ENCODE data around the gene GNG7. TPM values are rescaled to one million over a fixed set of nuclear protein-coding genes. Genes with fewer than 3 reads are reported as not detected.

The GNG7 gene
- polyA plus RNA-seq, 4 donors, result 0.99 to 3.5 (median 2.6) TPM; not detected in 1

DNA sequence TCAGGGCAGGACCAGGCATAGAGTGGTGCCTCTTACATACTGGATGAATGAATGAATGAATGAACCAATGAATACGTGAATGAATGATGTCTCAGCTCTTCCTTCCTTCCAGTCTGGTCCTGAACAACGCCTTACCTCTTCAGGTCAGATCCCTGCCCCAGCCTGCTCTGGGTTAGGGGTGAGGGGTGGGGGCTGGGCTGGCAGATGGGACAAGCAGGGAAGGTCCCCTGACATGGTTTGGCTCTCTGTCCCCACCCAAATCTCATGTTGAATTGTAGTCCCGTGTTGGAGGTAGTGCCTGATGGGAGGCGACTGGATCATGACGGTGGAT lies 9.3 kb upstream of the GNG7 start:
- H3K36me3 ChIP-seq (ENCODE audit: control insufficient read depth in 3 of 3, insufficient read depth in 2 of 3, low read depth in 1 of 3, low read length in 3 of 3), result no peaks in the 10 kb centered on the region
- 75 to 77% (median 77%) methylated on average over 5 of the region's 5 CpGs for WGBS, 3 donors
- H3K4me1 ChIP-seq (ENCODE audit: control insufficient read depth in 3 of 3, insufficient read depth in 2 of 3, low read depth in 1 of 3, low read length in 2 of 3), result no peaks in the 10 kb centered on the region
- FAIRE-seq, result no peak
- no peak for DNase-seq
- no peak overlapping the region for H3K4me3 ChIP-seq (ENCODE audit: low read depth in 1 of 3, low read length in 3 of 3)
- H3K9me3 ChIP-seq (ENCODE audit: control insufficient read depth in 2 of 2, insufficient read depth in 1 of 2, low read depth in 1 of 2, low read length in 1 of 2), result peaks cover 0 to 17% of the 10 kb centered on the region in 2 donors
- H3K27me3 ChIP-seq (ENCODE audit: control insufficient read depth in 3 of 3, insufficient read depth in 3 of 3, low read length in 3 of 3), result peaks cover 0 to 8% (median 3%) of the 10 kb centered on the region in 3 donors
- H3K27ac ChIP-seq (ENCODE audit: low read depth in 1 of 3, low read length in 2 of 3), result no peak overlapping the region

GRCh38 chr19:2711172-2711874 lies 8.8 kb upstream of the GNG7 start:
- Histone ChIP-seq H3K27ac (ENCODE audit: low read depth in 1 of 3, low read length in 2 of 3) (no peak overlapping the region), H3K9me3 (ENCODE audit: control insufficient read depth in 2 of 2, insufficient read depth in 1 of 2, low read depth in 1 of 2, low read length in 1 of 2) (peaks cover 0 to 17% of the 10 kb centered on the region in 2 donors), H3K27me3 (ENCODE audit: control insufficient read depth in 3 of 3, insufficient read depth in 3 of 3, low read length in 3 of 3) (peaks cover 0 to 8% (median 3%) of the 10 kb centered on the region in 3 donors), H3K4me1 (ENCODE audit: control insufficient read depth in 3 of 3, insufficient read depth in 2 of 3, low read depth in 1 of 3, low read length in 2 of 3) (no peaks in the 10 kb centered on the region), H3K4me3 (ENCODE audit: low read depth in 1 of 3, low read length in 3 of 3) (no peak overlapping the region), H3K36me3 (ENCODE audit: control insufficient read depth in 3 of 3, insufficient read depth in 2 of 3, low read depth in 1 of 3, low read length in 3 of 3) (no peaks in the 10 kb centered on the region)
- WGBS, 3 donors, result 62 to 68% (median 67%) methylated on average over 17 of the region's 17 CpGs
- no peak for DNase-seq
- FAIRE-seq, result no peak

DNA sequence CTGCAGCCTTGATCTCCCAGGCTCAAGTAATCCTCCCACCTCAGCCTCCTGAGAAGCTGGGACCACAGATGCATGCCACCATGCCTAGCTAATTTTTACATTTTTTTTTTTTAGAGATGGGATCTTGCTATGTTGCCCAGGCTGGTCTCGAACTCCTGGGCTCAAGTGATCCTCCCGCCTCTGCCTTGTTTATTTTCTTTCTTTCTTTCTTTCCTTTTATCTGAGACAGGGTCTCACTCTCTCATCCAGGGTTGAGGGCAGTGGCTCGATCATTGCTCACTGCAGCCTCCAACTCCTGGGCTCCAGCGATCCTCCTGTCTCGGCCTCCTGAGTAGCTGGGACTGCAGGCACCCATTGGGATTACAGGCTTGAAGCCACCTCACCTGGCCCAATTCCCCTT lies 3.8 kb upstream of the GNG7 start:
- Histone ChIP-seq H3K27me3 (ENCODE audit: control insufficient read depth in 3 of 3, insufficient read depth in 3 of 3, low read length in 3 of 3) (peaks cover 0 to 24% (median 0%) of the 10 kb centered on the region in 3 donors), H3K4me1 (ENCODE audit: control insufficient read depth in 3 of 3, insufficient read depth in 2 of 3, low read depth in 1 of 3, low read length in 2 of 3) (peaks cover 0 to 2% (median 0%) of the 10 kb centered on the region in 3 donors), H3K4me3 (ENCODE audit: low read depth in 1 of 3, low read length in 3 of 3) (no peak overlapping the region), H3K27ac (ENCODE audit: low read depth in 1 of 3, low read length in 2 of 3) (no peak overlapping the region), H3K9me3 (ENCODE audit: control insufficient read depth in 2 of 2, insufficient read depth in 1 of 2, low read depth in 1 of 2, low read length in 1 of 2) (no peaks in the 10 kb centered on the region), H3K36me3 (ENCODE audit: control insufficient read depth in 3 of 3, insufficient read depth in 2 of 3, low read depth in 1 of 3, low read length in 3 of 3) (no peaks in the 10 kb centered on the region)
- no peak for DNase-seq
- WGBS, 3 donors, result 94 to 97% (median 95%) methylated on average over 5 of the region's 5 CpGs
- FAIRE-seq, result no peak

DNA sequence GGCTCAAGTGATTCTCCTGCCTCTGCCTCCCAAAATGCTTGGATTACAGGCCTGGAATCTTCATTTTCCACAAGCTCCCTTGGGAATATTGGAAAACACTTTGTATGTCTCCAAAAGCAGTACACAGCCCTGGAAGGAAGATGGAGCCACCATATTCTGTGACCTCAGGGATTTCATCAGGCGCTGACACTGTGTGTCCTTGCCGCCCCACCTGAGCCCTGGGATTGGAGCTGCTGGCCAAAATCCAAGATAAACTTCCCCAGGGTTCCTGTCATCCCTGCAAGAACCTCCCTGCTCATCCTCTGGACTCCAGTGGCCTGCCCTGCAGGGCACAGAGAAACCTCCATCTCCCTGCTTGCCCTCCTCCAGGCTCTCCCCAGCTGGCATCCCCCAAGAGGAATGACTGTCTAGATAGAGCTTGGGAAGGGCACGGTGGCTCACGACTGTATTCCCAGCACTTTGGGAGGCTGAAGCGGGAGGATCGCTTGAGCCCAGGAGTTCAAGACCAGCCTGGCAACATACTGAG lies 1.3 kb upstream of the GNG7 start:
- 74 to 88% (median 79%) methylated on average over 6 of the region's 6 CpGs for WGBS, 3 donors
- H3K36me3 ChIP-seq (ENCODE audit: control insufficient read depth in 3 of 3, insufficient read depth in 2 of 3, low read depth in 1 of 3, low read length in 3 of 3), result no peaks in the 10 kb centered on the region
- no peak overlapping the region for H3K4me3 ChIP-seq (ENCODE audit: low read depth in 1 of 3, low read length in 3 of 3)

GRCh38 chr19:2703077-2703437 lies 563 bp upstream of the GNG7 start:
- Histone ChIP-seq H3K9me3 (ENCODE audit: control insufficient read depth in 2 of 2, insufficient read depth in 1 of 2, low read depth in 1 of 2, low read length in 1 of 2) (no peaks in the 10 kb centered on the region), H3K27me3 (ENCODE audit: control insufficient read depth in 3 of 3, insufficient read depth in 3 of 3, low read length in 3 of 3) (peaks cover 0 to 41% (median 0%) of the 10 kb centered on the region in 3 donors), H3K36me3 (ENCODE audit: control insufficient read depth in 3 of 3, insufficient read depth in 2 of 3, low read depth in 1 of 3, low read length in 3 of 3) (no peaks in the 10 kb centered on the region), H3K4me1 (ENCODE audit: control insufficient read depth in 3 of 3, insufficient read depth in 2 of 3, low read depth in 1 of 3, low read length in 2 of 3) (peaks cover 0 to 2% (median 0%) of the 10 kb centered on the region in 3 donors), H3K27ac (ENCODE audit: low read depth in 1 of 3, low read length in 2 of 3) (no peak overlapping the region), H3K4me3 (ENCODE audit: low read depth in 1 of 3, low read length in 3 of 3) (no peak overlapping the region)
- WGBS, 3 donors, result 72 to 81% (median 79%) methylated on average over 5 of the region's 5 CpGs
- DNase-seq (no peak), FAIRE-seq (no peak)

More for the DNA sequence above, 1.3 kb upstream of the GNG7 start:
- Histone ChIP-seq H3K4me1 (ENCODE audit: control insufficient read depth in 3 of 3, insufficient read depth in 2 of 3, low read depth in 1 of 3, low read length in 2 of 3) (peaks cover 0 to 2% (median 0%) of the 10 kb centered on the region in 3 donors), H3K27ac (ENCODE audit: low read depth in 1 of 3, low read length in 2 of 3) (no peak overlapping the region), H3K27me3 (ENCODE audit: control insufficient read depth in 3 of 3, insufficient read depth in 3 of 3, low read length in 3 of 3) (peaks cover 0 to 41% (median 0%) of the 10 kb centered on the region in 3 donors), H3K9me3 (ENCODE audit: control insufficient read depth in 2 of 2, insufficient read depth in 1 of 2, low read depth in 1 of 2, low read length in 1 of 2) (no peaks in the 10 kb centered on the region)
- no peak for DNase-seq
- no peak for FAIRE-seq

DNA sequence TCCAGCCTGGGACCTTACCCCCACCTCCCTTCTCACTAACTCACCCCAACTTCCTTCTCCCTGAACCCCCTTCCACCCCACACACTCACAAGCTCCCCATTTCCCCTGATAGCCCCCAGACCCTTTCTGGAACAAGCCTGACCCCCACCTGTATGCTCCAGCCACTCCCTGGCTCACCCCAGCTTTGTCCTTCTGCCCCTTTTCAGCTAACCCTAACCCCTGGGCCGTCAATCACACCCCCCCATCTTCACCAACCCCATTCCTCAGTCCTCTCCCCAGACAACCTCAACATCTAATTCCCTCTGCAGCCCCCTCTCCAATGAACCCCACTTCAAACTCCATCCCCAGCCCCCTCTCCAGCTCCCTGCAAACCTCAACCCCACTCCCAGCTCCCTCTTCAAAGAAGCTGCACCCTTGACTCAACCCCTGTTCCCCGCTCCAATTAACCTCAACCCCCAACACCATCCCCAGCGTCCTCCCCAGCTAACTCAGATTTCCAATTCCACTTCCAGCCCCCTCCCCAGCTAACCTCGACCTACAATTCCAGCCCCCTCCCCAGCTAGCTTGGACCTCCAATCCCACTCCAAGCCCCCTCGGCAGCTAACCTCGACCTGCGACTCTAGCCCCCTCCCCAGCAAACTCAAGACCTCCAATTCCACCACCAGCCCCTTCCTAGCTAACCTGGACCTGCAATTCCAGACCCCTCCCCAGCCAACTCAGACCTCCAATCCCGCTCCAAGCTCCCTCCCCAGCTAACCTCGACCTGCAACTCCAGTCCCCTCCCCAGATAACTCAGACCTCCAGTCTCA lies 929 bp downstream of the GNG7 start:
- peaks cover 0 to 41% (median 0%) of the 10 kb centered on the region in 3 donors for H3K27me3 ChIP-seq (ENCODE audit: control insufficient read depth in 3 of 3, insufficient read depth in 3 of 3, low read length in 3 of 3)
- peak overlapping the region in 2 of 3 donors; percentile 44 to 87 for H3K4me3 ChIP-seq (ENCODE audit: low read depth in 1 of 3, low read length in 3 of 3)
- H3K36me3 ChIP-seq (ENCODE audit: control insufficient read depth in 3 of 3, insufficient read depth in 2 of 3, low read depth in 1 of 3, low read length in 3 of 3), result no peaks in the 10 kb centered on the region
- no peaks in the 10 kb centered on the region for H3K9me3 ChIP-seq (ENCODE audit: control insufficient read depth in 2 of 2, insufficient read depth in 1 of 2, low read depth in 1 of 2, low read length in 1 of 2)
- DNase-seq (no peak), FAIRE-seq (no peak)
- peak overlapping the region in 1 of 3 donors; percentile 32 for H3K27ac ChIP-seq (ENCODE audit: low read depth in 1 of 3, low read length in 2 of 3)
- H3K4me1 ChIP-seq (ENCODE audit: control insufficient read depth in 3 of 3, insufficient read depth in 2 of 3, low read depth in 1 of 3, low read length in 2 of 3), result peaks cover 0 to 2% (median 0%) of the 10 kb centered on the region in 3 donors
- WGBS, 3 donors, result 5 to 9% (median 7%) methylated on average over 9 of the region's 9 CpGs

GRCh38 chr19:2700660-2701360 lies 1.7 kb downstream of the GNG7 start:
- no peak overlapping the region for H3K27ac ChIP-seq (ENCODE audit: low read depth in 1 of 3, low read length in 2 of 3)
- H3K9me3 ChIP-seq (ENCODE audit: control insufficient read depth in 2 of 2, insufficient read depth in 1 of 2, low read depth in 1 of 2, low read length in 1 of 2), result no peaks in the 10 kb centered on the region
- no peak for FAIRE-seq
- no peak for DNase-seq
- no peaks in the 10 kb centered on the region for H3K36me3 ChIP-seq (ENCODE audit: control insufficient read depth in 3 of 3, insufficient read depth in 2 of 3, low read depth in 1 of 3, low read length in 3 of 3)
- H3K4me1 ChIP-seq (ENCODE audit: control insufficient read depth in 3 of 3, insufficient read depth in 2 of 3, low read depth in 1 of 3, low read length in 2 of 3), result peaks cover 0 to 2% (median 0%) of the 10 kb centered on the region in 3 donors
- 13 to 47% (median 40%) methylated on average over 26 of the region's 26 CpGs for WGBS, 3 donors
- H3K27me3 ChIP-seq (ENCODE audit: control insufficient read depth in 3 of 3, insufficient read depth in 3 of 3, low read length in 3 of 3), result peaks cover 0 to 41% (median 0%) of the 10 kb centered on the region in 3 donors
- no peak overlapping the region for H3K4me3 ChIP-seq (ENCODE audit: low read depth in 1 of 3, low read length in 3 of 3)

All from small intestine (tissue), 7 donors.